ENCODE measurements around the gene CYB5R4. TPM values are rescaled to one million over a fixed set of nuclear protein-coding genes. Genes with fewer than 3 reads are reported as not detected.

CYB5R4 gene
- total RNA-seq, 6 experiments from 2014 or later, result 3.6 to 7.9 (median 5.1) TPM

- H3K27ac ChIP-seq, result no peak overlapping the region
- DNase-seq, result no peak
Measured at GRCh38 chr6:83976037-83976755, 116.7 kb downstream of the CYB5R4 start.

GRCh38 chr6:83976871-83977270 is 117.4 kb downstream of the CYB5R4 start:
- ATAC-seq (no peak), DNase-seq (no peak)
- Histone ChIP-seq H3K9me3 (no peaks in the 10 kb centered on the region), H3K36me3 (no peaks in the 10 kb centered on the region), H3K4me3 (no peak overlapping the region), H3K27ac (no peak overlapping the region), H3K4me1 (no peaks in the 10 kb centered on the region), H3K27me3 (no peaks in the 10 kb centered on the region)
- intact Hi-C loops (cut with DNase I), result no loop called here
- 90% methylated on average over 7 of the region's 8 CpGs for WGBS (ENCODE audit: insufficient coverage, low coverage, low lambda C conversion rate, missing lambda C conversion rate)
- TF ChIP-seq POLR2A (IDR thresholded peaks at IDR 0.05) (no peak), CTCF (IDR thresholded peaks at IDR 0.05) (no peak)

More at GRCh38 chr6:83976037-83976755, 116.7 kb downstream of the CYB5R4 start:
- no peaks in the 10 kb centered on the region for H3K9me3 ChIP-seq
- TF ChIP-seq POLR2A (IDR thresholded peaks at IDR 0.05) (no peak), CTCF (IDR thresholded peaks at IDR 0.05) (no peak)
- H3K36me3 ChIP-seq, result no peaks in the 10 kb centered on the region
- intact Hi-C loops (cut with DNase I), result no loop called here
- 64% methylated on average over 5 of the region's 5 CpGs for WGBS (ENCODE audit: insufficient coverage, low coverage, low lambda C conversion rate, missing lambda C conversion rate)
- no peak overlapping the region for H3K4me3 ChIP-seq
- H3K4me1 ChIP-seq, result no peaks in the 10 kb centered on the region
- no peaks in the 10 kb centered on the region for H3K27me3 ChIP-seq
- no peak for ATAC-seq

- intact Hi-C loops (cut with DNase I), result no loop called here
- WGBS (ENCODE audit: insufficient coverage, low coverage, low lambda C conversion rate, missing lambda C conversion rate), result 56% methylated on average over 1 of the region's 1 CpG
- H3K4me3 ChIP-seq, result no peak overlapping the region
- H3K4me1 ChIP-seq, result no peaks in the 10 kb centered on the region
- no peaks in the 10 kb centered on the region for H3K36me3 ChIP-seq
- no peaks in the 10 kb centered on the region for H3K27me3 ChIP-seq
- no peak for TF ChIP-seq CTCF (IDR thresholded peaks at IDR 0.05)
- no peak for TF ChIP-seq POLR2A (IDR thresholded peaks at IDR 0.05)
- no peak overlapping the region for H3K27ac ChIP-seq
- DNase-seq, result no peak
- ATAC-seq, result no peak
- H3K9me3 ChIP-seq, result no peaks in the 10 kb centered on the region
Measured at GRCh38 chr6:83978324-83978734, 118.8 kb downstream of the CYB5R4 start.

- no peaks in the 10 kb centered on the region for H3K36me3 ChIP-seq
- no peaks in the 10 kb centered on the region for H3K27me3 ChIP-seq
- DNase-seq, result no peak
- no peaks in the 10 kb centered on the region for H3K4me1 ChIP-seq
- no peak for ATAC-seq
- H3K27ac ChIP-seq, result no peak overlapping the region
- H3K4me3 ChIP-seq, result no peak overlapping the region
- H3K9me3 ChIP-seq, result no peaks in the 10 kb centered on the region
- intact Hi-C loops (cut with DNase I), result no loop called here
- TF ChIP-seq POLR2A (IDR thresholded peaks at IDR 0.05) (no peak), CTCF (IDR thresholded peaks at IDR 0.05) (no peak)
- WGBS (ENCODE audit: insufficient coverage, low coverage, low lambda C conversion rate, missing lambda C conversion rate), result 61% methylated on average over 3 of the region's 3 CpGs
Measured at GRCh38 chr6:83978997-83979396, 119.5 kb downstream of the CYB5R4 start.

All from right lobe of liver (tissue), 6 donors.